SHP77 (cell line): Measurements from ENCODE around the gene BCL2L12.
A peak's percentile ranks its signal among the peaks of the same experiment; 100 is the strongest.

Experiments
- DNase-seq, 2 experiments: peaks; one replicate each; lab custom pipeline; 2025; lab: John Stamatoyannopoulos, UW

The BCL2L12 gene

GRCh38 chr19:49664171-49665035 lies 1.3 kb upstream of the BCL2L12 start:
- DNase-seq: peak; percentile 56 to 75

- no peak for DNase-seq
Observed at GRCh38 chr19:49665036-49665350, 740 bp upstream of the BCL2L12 start.

- no peak for DNase-seq
Observed at GRCh38 chr19:49666120-49666444, 349 bp downstream of the BCL2L12 start.

GRCh38 chr19:49667473-49667872 lies 1.7 kb downstream of the BCL2L12 start:
- DNase-seq: no peak

GRCh38 chr19:49669516-49669915 lies 3.8 kb downstream of the BCL2L12 start:
- DNase-seq: no peak

- peak; percentile 82 to 87 for DNase-seq
Observed at GRCh38 chr19:49672131-49672919, 6.6 kb downstream of the BCL2L12 start.

- peak; percentile 86 to 90 for DNase-seq
Observed at GRCh38 chr19:49676136-49676783, 10.5 kb downstream of the BCL2L12 start.

GRCh38 chr19:49676784-49677230 lies 11.1 kb downstream of the BCL2L12 start:
- DNase-seq: peak; percentile 99 to 100

- DNase-seq: no peak
Observed at GRCh38 chr19:49677231-49677900, 11.6 kb downstream of the BCL2L12 start, which contains the start of gene PRMT1. Gene PRMT1, plus strand, starts transcription at chr19:49677271. Its CDS starts 10 bp downstream, at chr19:49677281.

GRCh38 chr19:49677901-49678674 lies 12.4 kb downstream of the BCL2L12 start:
- DNase-seq: peak in 1 of 2 experiments; percentile 33

- DNase-seq: no peak
Observed at GRCh38 chr19:49678985-49679770, 13.4 kb downstream of the BCL2L12 start.

GRCh38 chr19:49679771-49680413 lies 14.2 kb downstream of the BCL2L12 start:
- no peak for DNase-seq

GRCh38 chr19:49680421-49681351 lies 15.0 kb downstream of the BCL2L12 start:
- DNase-seq: peak; percentile 60 to 82

- DNase-seq: no peak
Observed at GRCh38 chr19:49681830-49682229, 16.1 kb downstream of the BCL2L12 start.

- DNase-seq: no peak
Observed at GRCh38 chr19:49682274-49682673, 16.5 kb downstream of the BCL2L12 start.

GRCh38 chr19:49683814-49684250 lies 18.1 kb downstream of the BCL2L12 start:
- no peak for DNase-seq

- DNase-seq: no peak
Observed at GRCh38 chr19:49684251-49684982, 18.7 kb downstream of the BCL2L12 start.

GRCh38 chr19:49684983-49685553 lies 19.3 kb downstream of the BCL2L12 start:
- no peak for DNase-seq
